Natural killer cell (primary cell): ENCODE measurements around the gene KRT85. TPM values are rescaled to one million over a fixed set of nuclear protein-coding genes. Genes with fewer than 3 reads are reported as not detected.
"Not testable (repeated sequence)": the region's sequence is repeated elsewhere in the genome, so short reads cannot be mapped to it uniquely, and the experiment has no call there.

Experiments
- ATAC-seq, 3 donors: fragments of 150-1000 bp in 2 of 3; fragments of 200-7000 bp in 1 of 3; cut with Tn5 transposase; 1 replicate in 1 of 3; 2 replicates in 2 of 3; pipeline ENCODE4 v1.10.0; 2021; ENCODE audit warnings: mild to moderate bottlenecking in 2 of 3, moderate library complexity in 2 of 3
- DNase-seq, 2 donors: peaks; one replicate each; pipeline versions ENCODE4 v3.0.0 to v3.0.0-alpha.2; 2013 to 2021; ENCODE audit warnings: mixed read lengths in 1 of 2
- H3K27ac ChIP-seq: one replicate; pipeline ENCODE4 v1.5.1; 2013; ENCODE audit warnings: mild to moderate bottlenecking, low read length
- H3K27me3 ChIP-seq: one replicate; pipeline ENCODE4 v1.6.1; 2013; ENCODE audit warnings: low read length; ENCODE audit not compliant: control insufficient read depth, insufficient read depth
- H3K36me3 ChIP-seq: one replicate; pipeline ENCODE4 v1.6.1; 2013; ENCODE audit warnings: low read length; ENCODE audit not compliant: control insufficient read depth, insufficient read depth
- H3K4me1 ChIP-seq: one replicate; pipeline ENCODE4 v1.6.1; 2013; ENCODE audit warnings: low read length; ENCODE audit not compliant: control insufficient read depth, insufficient read depth
- H3K4me3 ChIP-seq: one replicate; pipeline ENCODE4 v1.5.1; 2013; ENCODE audit warnings: low read length
- H3K9me3 ChIP-seq: one replicate; pipeline ENCODE4 v1.6.1; 2013; ENCODE audit warnings: low read length; ENCODE audit not compliant: control insufficient read depth, insufficient read depth
- H3K27ac Mint-ChIP-seq, 2 donors: one replicate each; pipeline ENCODE4 v1.8.0; 2022; ENCODE audit warnings: mild to moderate bottlenecking in 2 of 2, mixed read lengths in 2 of 2, moderate library complexity in 1 of 2
- H3K27me3 Mint-ChIP-seq, 2 donors: one replicate each; pipeline ENCODE4 v1.8.0; 2022; ENCODE audit warnings: low read depth in 2 of 2, mixed read lengths in 2 of 2
- H3K36me3 Mint-ChIP-seq: one replicate; pipeline ENCODE4 v1.8.0; 2022; ENCODE audit warnings: mixed read lengths
- H3K4me1 Mint-ChIP-seq, 2 donors: one replicate each; pipeline ENCODE4 v1.8.0; 2022; ENCODE audit warnings: mixed read lengths in 2 of 2
- H3K4me3 Mint-ChIP-seq: one replicate; pipeline ENCODE4 v1.8.0; 2022; ENCODE audit warnings: mild to moderate bottlenecking, moderate library complexity, mixed read lengths
- H3K9me3 Mint-ChIP-seq, 2 donors: one replicate each; pipeline ENCODE4 v1.8.0; 2022; ENCODE audit warnings: mixed read lengths in 2 of 2
- WGBS: methylation state at CpG from one replicate; pipeline ENCODE4 v1.1.7; 2013; ENCODE audit warnings: missing lambda C conversion rate; ENCODE audit not compliant: insufficient coverage; 5-methylcytosine and 5-hydroxymethylcytosine counted together
- intact Hi-C: fragments of 100-400 bp; cut with micrococcal nuclease; formaldehyde crosslinking; loops from one replicate; pipeline ENCODE4 v1.14.2; 2022
- total RNA-seq, 4 donors: library from RNA; stranded (reverse); fragments of 120-200 nt in 1 of 4; gene quantifications; one replicate each; pipeline versions ENCODE4 v1.2.3 to v1.2.4, GENCODE V29; 2013 to 2022
- TF ChIP-seq, protein P1 (sequence below): fragments of 200-600 bp; IDR thresholded peaks from one replicate; pipeline ENCODE4 v1.8.0; 2022; ENCODE audit warnings: antibody characterized with exemption

The KRT85 gene
- total RNA-seq, 3 donors from 2014 or later (not counting 1 experiment from before 2014, with no cell fraction given) = not detected

DNA sequence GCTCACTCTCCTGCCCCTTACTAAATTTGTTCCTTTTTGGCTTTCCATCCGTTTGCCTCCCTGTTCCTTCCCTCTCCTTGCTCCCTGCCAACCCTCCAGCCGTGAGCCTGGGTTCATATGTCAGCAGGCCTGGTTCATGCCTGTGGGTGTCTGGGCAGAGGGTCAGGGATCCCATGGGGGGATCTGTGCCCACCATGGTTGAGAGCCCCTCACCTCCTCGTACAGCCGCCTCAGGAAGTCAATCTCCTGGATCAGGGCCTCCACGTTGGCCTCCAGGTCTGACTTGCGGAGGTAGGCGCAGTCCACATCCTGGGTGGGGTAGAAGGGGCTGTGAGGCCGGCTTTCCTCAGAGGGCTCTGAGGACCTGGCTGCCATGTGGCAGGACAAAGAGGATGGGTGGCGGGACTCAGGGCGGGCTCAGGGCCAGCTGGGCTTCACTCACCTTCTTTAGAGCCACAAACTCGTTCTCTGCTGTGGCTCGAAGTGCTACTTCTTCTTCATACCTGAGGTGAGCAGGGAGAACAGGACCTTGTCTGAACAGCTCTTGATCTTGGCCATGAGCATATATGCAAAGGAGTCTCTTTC is 49.7 kb downstream of the KRT85 start:
- DNase-seq (no peak), ATAC-seq (no peak)
- Histone ChIP-seq H3K4me1 (no peaks in the 10 kb centered on the region), H3K27ac (no peak overlapping the region), H3K9me3 (no peaks in the 10 kb centered on the region), H3K36me3 (no peaks in the 10 kb centered on the region), H3K27me3 (no peaks in the 10 kb centered on the region), H3K4me3 (no peak overlapping the region)
- H3K27me3 Mint-ChIP-seq = peaks cover 27 to 33% of the 10 kb centered on the region in 2 donors
- H3K36me3 Mint-ChIP-seq = no peaks in the 10 kb centered on the region
- no peaks in the 10 kb centered on the region for H3K9me3 Mint-ChIP-seq
- 89% methylated on average over 11 of the region's 12 CpGs for WGBS
- intact Hi-C loops = no loop called here
- H3K27ac Mint-ChIP-seq = no peak overlapping the region
- TF ChIP-seq, protein P1, sequence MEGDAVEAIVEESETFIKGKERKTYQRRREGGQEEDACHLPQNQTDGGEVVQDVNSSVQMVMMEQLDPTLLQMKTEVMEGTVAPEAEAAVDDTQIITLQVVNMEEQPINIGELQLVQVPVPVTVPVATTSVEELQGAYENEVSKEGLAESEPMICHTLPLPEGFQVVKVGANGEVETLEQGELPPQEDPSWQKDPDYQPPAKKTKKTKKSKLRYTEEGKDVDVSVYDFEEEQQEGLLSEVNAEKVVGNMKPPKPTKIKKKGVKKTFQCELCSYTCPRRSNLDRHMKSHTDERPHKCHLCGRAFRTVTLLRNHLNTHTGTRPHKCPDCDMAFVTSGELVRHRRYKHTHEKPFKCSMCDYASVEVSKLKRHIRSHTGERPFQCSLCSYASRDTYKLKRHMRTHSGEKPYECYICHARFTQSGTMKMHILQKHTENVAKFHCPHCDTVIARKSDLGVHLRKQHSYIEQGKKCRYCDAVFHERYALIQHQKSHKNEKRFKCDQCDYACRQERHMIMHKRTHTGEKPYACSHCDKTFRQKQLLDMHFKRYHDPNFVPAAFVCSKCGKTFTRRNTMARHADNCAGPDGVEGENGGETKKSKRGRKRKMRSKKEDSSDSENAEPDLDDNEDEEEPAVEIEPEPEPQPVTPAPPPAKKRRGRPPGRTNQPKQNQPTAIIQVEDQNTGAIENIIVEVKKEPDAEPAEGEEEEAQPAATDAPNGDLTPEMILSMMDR = no peak
- H3K4me3 Mint-ChIP-seq = no peak overlapping the region
- peaks cover 7 to 23% of the 10 kb centered on the region in 2 donors for H3K4me1 Mint-ChIP-seq

DNA sequence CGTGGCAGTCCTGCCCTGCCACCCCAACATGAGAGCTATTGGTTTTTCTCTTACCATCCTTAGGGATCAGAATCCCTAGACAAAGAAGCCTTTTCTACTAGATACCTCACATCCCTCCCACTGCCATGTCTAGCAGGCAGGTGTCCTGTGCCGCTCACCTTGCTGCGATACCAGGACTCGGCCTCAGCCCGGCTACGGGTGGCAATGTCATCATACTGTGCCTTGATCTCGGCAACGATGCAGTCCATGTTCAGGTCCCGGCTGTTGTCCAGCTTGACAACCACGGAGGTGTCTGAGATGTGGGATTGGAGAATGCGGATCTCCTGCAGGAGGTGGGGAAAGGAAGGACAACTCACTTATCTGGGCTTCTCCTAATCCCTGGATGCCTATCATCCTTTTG is 50.6 kb downstream of the KRT85 start:
- H3K27ac ChIP-seq = no peak overlapping the region
- peaks cover 7 to 27% of the 10 kb centered on the region in 2 donors for H3K4me1 Mint-ChIP-seq
- no peaks in the 10 kb centered on the region for H3K9me3 Mint-ChIP-seq
- intact Hi-C loops = no loop called here
- H3K9me3 ChIP-seq = no peaks in the 10 kb centered on the region
- H3K4me1 ChIP-seq = no peaks in the 10 kb centered on the region
- H3K36me3 Mint-ChIP-seq = no peaks in the 10 kb centered on the region
- WGBS = 97% methylated on average over 11 of the region's 11 CpGs
- peaks cover 25 to 35% of the 10 kb centered on the region in 2 donors for H3K27me3 Mint-ChIP-seq
- no peak overlapping the region for H3K27ac Mint-ChIP-seq
- no peak overlapping the region for H3K4me3 ChIP-seq
- no peaks in the 10 kb centered on the region for H3K36me3 ChIP-seq
- peaks cover 2% of the 10 kb centered on the region for H3K27me3 ChIP-seq
- ATAC-seq (no peak), DNase-seq (no peak)
- TF ChIP-seq, protein P1 = no peak
- no peak overlapping the region for H3K4me3 Mint-ChIP-seq

GRCh38 chr12:52316290-52316689 is 51.0 kb downstream of the KRT85 start:
- TF ChIP-seq, protein P1 = no peak
- Histone ChIP-seq H3K9me3 (no peaks in the 10 kb centered on the region), H3K4me3 (no peak overlapping the region), H3K27ac (no peak overlapping the region), H3K36me3 (no peaks in the 10 kb centered on the region), H3K27me3 (peaks cover 3% of the 10 kb centered on the region), H3K4me1 (no peaks in the 10 kb centered on the region)
- 94% methylated on average over 9 of the region's 9 CpGs for WGBS
- H3K36me3 Mint-ChIP-seq = no peaks in the 10 kb centered on the region
- ATAC-seq = no peak
- H3K27me3 Mint-ChIP-seq = peaks cover 25 to 39% of the 10 kb centered on the region in 2 donors
- no peak overlapping the region for H3K27ac Mint-ChIP-seq
- H3K9me3 Mint-ChIP-seq = no peaks in the 10 kb centered on the region
- no peak overlapping the region for H3K4me3 Mint-ChIP-seq
- intact Hi-C loops = no loop called here
- DNase-seq = no peak
- H3K4me1 Mint-ChIP-seq = peaks cover 7 to 27% of the 10 kb centered on the region in 2 donors

DNA sequence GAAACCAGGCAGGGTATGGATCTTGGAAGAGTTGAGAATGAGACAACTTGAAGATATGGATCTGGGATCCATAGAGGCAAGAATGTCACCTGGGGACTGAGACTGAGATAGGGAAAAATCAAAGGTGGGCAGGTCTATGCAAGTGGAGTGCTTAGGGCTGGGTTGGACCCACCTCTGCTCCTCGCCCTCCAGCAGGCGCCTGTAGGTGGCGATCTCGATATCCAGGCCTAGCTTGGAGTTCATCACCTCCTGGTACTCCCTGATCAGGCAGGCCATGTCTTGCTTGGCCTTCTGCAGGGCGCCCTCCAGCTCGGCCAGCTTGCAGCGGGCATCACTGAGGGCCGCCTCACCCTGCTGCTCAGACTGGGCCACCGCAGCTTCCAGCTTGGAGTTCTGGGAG is 51.6 kb downstream of the KRT85 start:
- H3K36me3 ChIP-seq, H3K4me3 Mint-ChIP-seq, H3K9me3 ChIP-seq, H3K4me1 ChIP-seq, H3K36me3 Mint-ChIP-seq, H3K27me3 ChIP-seq, H3K27ac ChIP-seq, H3K9me3 Mint-ChIP-seq, intact Hi-C loops, H3K4me3 ChIP-seq, H3K27ac Mint-ChIP-seq, ATAC-seq: not testable (repeated sequence)
- Mint-ChIP-seq H3K4me1 (peaks cover 7 to 27% of the 10 kb centered on the region in 2 donors), H3K27me3 (peaks cover 22 to 41% of the 10 kb centered on the region in 2 donors)
- 82% methylated on average over 9 of the region's 9 CpGs for WGBS
- peak in 1 of 2 donors; percentile 38 for DNase-seq
